Stimulated activated CD4-positive, alpha-beta T cell treated with anti-CD3 and anti-CD28 coated beads, TNF-alpha, amount 100 ng/mL, for 24 hours (primary cell): Measurements from ENCODE around the gene HSDL1.

ENCODE experiments used
- DNase-seq, 3 experiments: peaks; one replicate each; pipeline ENCODE4 v3.0.0-alpha.2; 2020; ENCODE audit warnings: low read depth in 3 of 3

HSDL1 gene

DNA sequence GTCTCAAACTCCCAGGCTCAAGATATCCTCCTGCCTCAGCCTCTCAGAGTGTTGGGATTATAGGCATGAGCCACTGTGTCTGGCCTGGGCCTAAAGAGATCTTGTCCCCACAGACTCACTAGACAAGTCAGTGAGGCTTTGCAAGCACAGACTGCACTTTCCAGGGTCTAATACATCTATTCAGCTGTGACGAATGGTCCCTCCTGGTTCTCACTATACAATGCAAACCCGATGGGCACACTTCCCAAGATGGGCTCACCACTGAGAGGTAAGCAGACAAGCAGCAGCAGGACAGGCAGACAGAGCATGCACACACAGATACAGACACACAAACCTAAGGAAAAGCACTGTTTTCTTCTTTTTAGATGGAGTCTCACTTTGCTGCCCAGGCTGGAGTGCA is 37.1 kb downstream of the HSDL1 start:
- no peak for DNase-seq

GRCh38 chr16:84105948-84106740 is 38.8 kb downstream of the HSDL1 start:
- DNase-seq, result no peak

- no peak for DNase-seq
Measured at GRCh38 chr16:84105301-84105815, 39.6 kb downstream of the HSDL1 start.

DNA sequence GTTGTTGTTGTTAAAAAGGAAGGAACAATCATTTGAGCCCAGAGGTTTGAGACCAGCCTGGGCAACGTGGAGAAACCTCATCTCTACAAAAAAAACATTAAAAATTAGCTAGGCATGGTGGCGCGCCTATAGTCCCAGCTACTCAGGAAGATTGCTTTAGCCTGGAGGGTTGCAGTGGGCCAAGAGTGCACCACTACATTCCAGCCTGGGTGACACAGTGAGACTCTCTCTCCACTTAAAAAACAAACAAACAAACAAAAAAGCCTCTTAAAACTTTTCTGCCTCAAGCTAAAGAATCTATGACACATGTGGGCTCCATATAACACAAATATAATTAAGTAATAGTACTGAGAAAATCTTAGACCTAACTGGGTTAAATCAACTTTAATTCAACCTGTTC is 40.7 kb downstream of the HSDL1 start:
- DNase-seq, result no peak

DNA sequence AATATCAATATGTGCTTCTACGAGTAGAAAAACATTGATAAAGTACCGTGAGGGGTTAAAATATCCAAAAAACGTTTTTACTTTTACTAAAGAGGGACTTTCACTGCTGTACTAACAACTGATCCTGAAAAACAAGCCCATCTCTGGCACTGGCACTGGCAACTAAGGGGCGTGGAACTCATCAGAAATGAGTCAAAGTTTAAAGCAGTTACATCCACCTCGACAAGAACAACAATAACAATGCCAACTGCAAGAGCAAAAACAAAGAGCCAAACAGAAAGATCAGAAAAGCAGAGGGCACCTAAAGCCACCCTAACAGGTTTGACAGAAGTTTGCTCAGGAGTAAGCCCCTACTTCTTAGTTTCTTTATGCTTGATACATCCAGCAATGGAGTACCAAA is 41.3 kb downstream of the HSDL1 start:
- no peak for DNase-seq

DNA sequence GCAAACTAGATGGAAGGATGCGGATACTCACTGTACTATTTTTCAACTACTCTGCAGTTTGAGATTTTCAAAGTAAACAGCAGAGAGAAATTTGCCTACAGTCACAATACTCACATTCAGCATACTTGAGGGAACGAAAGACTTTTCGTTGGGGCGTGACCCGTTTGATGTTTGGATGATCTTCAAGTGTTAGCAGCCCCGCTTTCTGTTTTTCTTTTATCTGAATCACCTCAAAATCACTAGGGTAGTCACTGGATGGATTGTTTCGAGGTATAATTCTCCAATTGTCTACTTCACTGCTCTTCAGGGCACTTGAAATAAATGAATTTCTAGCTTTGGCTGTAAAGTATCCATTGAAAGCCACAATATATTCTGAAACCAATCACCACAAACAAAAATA is 46.0 kb downstream of the HSDL1 start:
- DNase-seq, result no peak

- DNase-seq, result no peak
Measured at GRCh38 chr16:84096447-84097005, 48.5 kb downstream of the HSDL1 start.

GRCh38 chr16:84095466-84095865 is 49.5 kb downstream of the HSDL1 start:
- DNase-seq, result no peak

DNA sequence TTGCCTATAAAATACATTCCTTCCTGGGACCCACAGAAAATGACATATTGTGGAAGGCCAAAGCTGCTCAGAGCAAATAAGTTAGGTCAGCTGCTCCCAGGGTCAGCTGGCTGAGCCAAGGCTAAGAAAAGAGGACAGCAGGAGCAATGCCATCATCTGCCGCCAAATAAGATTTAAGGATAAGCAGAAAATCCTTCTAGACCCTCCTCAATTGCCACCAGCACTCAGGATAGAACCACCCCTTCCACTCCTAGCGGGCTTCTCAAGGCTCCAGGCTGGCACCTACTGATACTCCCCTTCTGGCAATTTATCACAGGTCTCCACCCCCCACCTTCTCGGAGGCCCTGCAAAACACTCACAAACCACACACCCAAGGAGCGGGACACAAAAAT is 51.1 kb downstream of the HSDL1 start:
- no peak for DNase-seq

- DNase-seq, result no peak
Measured at GRCh38 chr16:84093120-84093878, 51.7 kb downstream of the HSDL1 start.

GRCh38 chr16:84091460-84091859 is 53.5 kb downstream of the HSDL1 start:
- no peak for DNase-seq

GRCh38 chr16:84090211-84090610 is 54.8 kb downstream of the HSDL1 start:
- no peak for DNase-seq

DNA sequence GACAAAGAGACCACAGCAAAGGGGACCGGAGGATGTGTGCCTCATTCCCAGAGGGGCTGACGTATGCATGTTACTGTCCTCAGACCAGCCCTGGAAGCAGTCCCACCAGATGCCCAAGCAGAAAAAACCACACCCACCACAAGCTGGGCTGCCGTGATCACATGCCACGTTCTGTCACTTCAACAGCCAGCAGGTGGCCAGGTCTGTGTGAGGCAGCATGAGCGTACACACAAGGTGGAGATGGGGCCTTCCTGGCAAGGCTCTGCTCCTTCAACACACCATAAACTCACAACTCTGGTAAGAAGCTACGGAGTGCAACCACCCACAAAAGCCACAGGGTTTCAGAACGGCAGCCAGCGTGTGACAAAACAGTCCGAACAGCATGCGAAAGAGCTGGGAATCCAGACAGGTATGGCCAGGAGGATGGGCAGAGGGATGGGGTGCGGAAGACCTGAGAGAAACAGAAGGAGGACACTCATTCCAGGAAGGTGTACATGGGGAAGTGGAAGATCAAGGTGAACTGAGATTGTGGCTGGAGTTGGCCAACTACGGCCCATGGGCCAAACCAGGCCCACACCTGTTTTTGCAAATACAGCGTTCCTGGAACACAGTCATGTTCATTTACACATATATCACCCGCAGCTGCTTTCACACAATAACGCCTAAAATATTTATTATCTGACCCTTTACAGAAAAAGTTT is 56.1 kb downstream of the HSDL1 start:
- peak; percentile 11 to 48 (median 18) for DNase-seq

DNA sequence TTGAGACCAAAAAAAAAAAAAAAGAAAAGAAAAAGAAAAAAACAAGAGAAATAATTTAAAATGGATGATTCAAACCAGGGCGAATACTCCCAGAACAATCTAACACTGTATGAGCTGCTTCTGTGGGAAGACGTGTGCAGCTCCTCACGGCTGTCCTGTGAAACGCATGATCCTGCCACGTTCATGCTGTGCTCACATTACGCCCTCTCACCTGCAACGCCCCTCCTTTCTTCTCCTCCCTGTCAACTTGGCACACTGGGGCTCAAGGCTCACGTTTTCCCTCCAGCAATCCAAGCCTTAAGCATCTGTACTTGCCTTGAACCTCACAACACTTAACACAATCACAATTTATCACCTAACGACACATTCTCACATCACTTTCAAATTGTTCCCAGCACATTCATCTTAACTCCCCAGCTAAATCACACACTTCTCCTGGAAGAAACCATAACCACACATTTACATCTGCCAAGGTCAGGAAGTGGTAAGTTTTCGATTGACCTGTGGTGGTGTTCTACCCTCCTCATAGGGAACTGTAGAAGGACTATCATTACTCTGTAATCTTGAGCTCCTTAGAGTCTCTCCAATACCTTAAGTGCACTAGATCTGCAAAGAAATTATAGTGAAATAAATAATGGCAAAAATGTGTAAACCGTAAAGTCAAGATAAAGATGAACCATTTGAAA is 57.4 kb downstream of the HSDL1 start:
- no peak for DNase-seq

DNA sequence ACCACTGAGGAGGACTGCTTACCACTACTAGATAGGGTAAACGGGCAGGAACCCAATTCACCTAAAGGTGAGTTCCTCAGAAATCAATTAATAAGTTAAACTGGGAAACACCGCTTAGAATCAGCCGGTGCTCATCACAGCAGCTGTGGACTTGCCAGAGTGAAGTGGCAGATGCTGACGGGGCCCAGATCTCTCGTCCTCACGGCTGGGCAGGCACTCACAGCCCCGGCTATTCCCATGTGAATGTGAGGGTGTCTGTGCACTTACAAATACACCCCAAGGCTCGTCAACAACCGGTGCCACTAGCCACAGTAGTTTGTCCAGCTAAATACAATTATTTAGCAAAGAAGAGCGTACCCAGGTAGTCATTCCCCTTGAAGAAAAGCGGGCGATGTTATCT is 58.0 kb downstream of the HSDL1 start:
- DNase-seq, result no peak

DNA sequence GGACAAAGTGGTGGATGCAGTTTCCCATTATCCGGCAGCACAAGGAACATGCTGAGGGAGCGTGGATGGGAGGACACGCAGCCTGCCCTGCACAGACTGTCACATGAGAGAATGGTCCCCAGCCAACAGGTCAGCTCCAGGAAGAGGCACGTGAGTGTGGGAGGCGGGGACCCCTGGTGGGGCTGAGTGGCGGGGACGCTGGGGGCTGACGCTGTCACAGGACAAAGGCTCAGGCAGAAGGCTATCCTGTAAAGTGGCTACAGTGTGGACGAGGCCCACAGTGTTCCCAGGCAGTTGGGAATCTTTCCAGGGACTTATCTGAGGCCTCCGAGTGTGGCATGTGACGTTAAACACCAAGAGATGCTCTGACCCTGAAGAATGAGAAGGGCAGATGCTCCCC is 58.6 kb downstream of the HSDL1 start:
- DNase-seq, result no peak

GRCh38 chr16:84085773-84086172 is 59.2 kb downstream of the HSDL1 start:
- no peak for DNase-seq

DNA sequence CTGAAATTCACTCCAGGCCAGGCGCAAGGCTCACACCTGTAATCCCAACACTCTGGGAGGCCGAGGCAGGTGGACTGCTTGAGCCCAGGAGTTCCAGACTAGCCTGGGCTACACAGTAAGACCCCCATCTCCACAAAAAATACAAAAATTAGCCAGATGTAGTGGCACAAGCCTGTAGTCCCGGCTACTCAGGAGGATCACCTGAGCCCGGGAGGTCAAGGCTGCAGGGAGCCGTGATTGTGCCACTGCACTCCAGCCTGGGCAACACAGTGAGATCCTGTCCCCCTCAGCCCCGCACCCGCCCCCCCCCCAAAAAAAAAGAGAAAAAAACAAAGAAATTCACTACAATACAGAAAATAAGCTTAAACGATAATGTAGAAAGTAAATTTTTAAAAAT is 59.7 kb downstream of the HSDL1 start:
- DNase-seq, result no peak

GRCh38 chr16:84084570-84085270 is 60.3 kb downstream of the HSDL1 start:
- DNase-seq, result peak; percentile 36 to 60 (median 57)

- no peak for DNase-seq
Measured at GRCh38 chr16:84082835-84083569, 62.0 kb downstream of the HSDL1 start.
